HEK293 (cell line): Measurements from ENCODE around the gene PDE6C.
A peak's percentile ranks its signal among the peaks of the same experiment; 100 is the strongest.

Source experiments
- CTCF ChIA-PET: fragments of 350-600 bp; formaldehyde crosslinking; extraction: SDS; loops from one replicate; lab custom pipeline; 2021; ENCODE audit warnings: antibody characterized with exemption; lab: Yijun Ruan, JAX
- POLR2A ChIA-PET: fragments of 300-600 bp; formaldehyde crosslinking; extraction: SDS; loops from one replicate; lab custom pipeline; 2020; ENCODE audit warnings: antibody characterized with exemption, inconsistent platforms; lab: Yijun Ruan, JAX
- H3K27ac ChIP-seq: fragments of 200-500 bp; sonication (Bioruptor generic); 2 replicates; pipeline ENCODE4 v1.5.1; 2014; ENCODE audit warnings: low read depth, low read length, control low read depth, inconsistent platforms; ENCODE audit errors: extremely low read depth
- H3K36me3 ChIP-seq, 2 experiments: fragments of 200-500 bp in 1 of 2; sonication (Bioruptor generic) in 1 of 2; 1 replicate in 1 of 2; 2 replicates in 1 of 2; pipeline ENCODE4 v1.5.1; 2014 to 2017; ENCODE audit warnings: inconsistent platforms in 2 of 2, low read length in 2 of 2; ENCODE audit not compliant: control insufficient read depth in 2 of 2, insufficient read depth in 1 of 2
- H3K4me1 ChIP-seq: fragments of 200-500 bp; sonication (Bioruptor generic); 2 replicates; pipeline ENCODE4 v1.5.1; 2014; ENCODE audit warnings: mild to moderate bottlenecking, low read length, inconsistent platforms; ENCODE audit not compliant: control insufficient read depth, insufficient read depth
- H3K4me3 ChIP-seq: 2 replicates; pipeline ENCODE4 v1.5.1; 2011; ENCODE audit warnings: low read depth, mild to moderate bottlenecking, control low read depth, low read length, moderate library complexity
- H3K9me3 ChIP-seq: fragments of 200-500 bp; sonication (Bioruptor generic); 2 replicates; pipeline ENCODE4 v1.5.1; 2014; ENCODE audit warnings: low read depth, low read length, inconsistent platforms; ENCODE audit not compliant: control insufficient read depth, insufficient read depth
- BCL11A ChIP-seq: fragments of 450-650 bp; formaldehyde crosslinking; IDR thresholded peaks from 2 replicates; pipeline ENCODE4 v1.5.1; 2016; ENCODE audit warnings: low read depth, missing biosample characterization, missing genetic modification characterization
- GLI2 ChIP-seq: fragments of 450-650 bp; formaldehyde crosslinking; IDR thresholded peaks from 2 replicates; pipeline ENCODE4; 2017; ENCODE audit warnings: missing biosample characterization, missing genetic modification characterization, low read depth, borderline replicate concordance
- GLIS1 ChIP-seq: fragments of 450-650 bp; formaldehyde crosslinking; IDR thresholded peaks from 2 replicates; pipeline ENCODE4 v1.5.1; 2016; ENCODE audit warnings: missing biosample characterization, missing genetic modification characterization
- KLF7 ChIP-seq: fragments of 450-650 bp; formaldehyde crosslinking; IDR thresholded peaks from 2 replicates; pipeline ENCODE4 v1.5.1; 2016; ENCODE audit warnings: missing biosample characterization, missing genetic modification characterization, borderline replicate concordance
- MEIS1 ChIP-seq: sonication (generic); formaldehyde crosslinking; IDR thresholded peaks from 2 replicates; pipeline ENCODE4 v1.8.1; 2022; ENCODE audit warnings: missing genetic modification reagents, mild to moderate bottlenecking, borderline replicate concordance
- MZF1 ChIP-seq: fragments of 450-650 bp; formaldehyde crosslinking; IDR thresholded peaks from 2 replicates; pipeline ENCODE4 v1.5.1; 2017; ENCODE audit warnings: missing biosample characterization, missing genetic modification characterization, borderline replicate concordance
- SCRT2 ChIP-seq: fragments of 450-650 bp; formaldehyde crosslinking; IDR thresholded peaks from 2 replicates; pipeline ENCODE4 v1.5.1; 2016; ENCODE audit warnings: missing biosample characterization, missing genetic modification characterization
- ZBTB10 ChIP-seq: fragments of 450-650 bp; formaldehyde crosslinking; IDR thresholded peaks from 2 replicates; pipeline ENCODE4 v1.5.1; 2016; ENCODE audit warnings: missing biosample characterization, missing genetic modification characterization
- ZNF121 ChIP-seq: fragments of 450-650 bp; formaldehyde crosslinking; IDR thresholded peaks from 2 replicates; pipeline ENCODE4 v1.5.1; 2016; ENCODE audit warnings: missing biosample characterization, missing genetic modification characterization
- ZNF248 ChIP-seq: fragments of 450-650 bp; formaldehyde crosslinking; IDR thresholded peaks from 2 replicates; pipeline ENCODE4 v1.5.1; 2017; ENCODE audit warnings: missing biosample characterization, missing genetic modification characterization
- ZNF391 ChIP-seq: fragments of 450-650 bp; formaldehyde crosslinking; IDR thresholded peaks from 2 replicates; pipeline ENCODE4 v1.5.1; 2016; ENCODE audit warnings: low read depth, missing biosample characterization, missing genetic modification characterization, borderline replicate concordance
- ZNF561 ChIP-seq: fragments of 450-650 bp; IDR thresholded peaks from 2 replicates; pipeline ENCODE4 v1.5.1; 2018; ENCODE audit warnings: missing biosample characterization, missing genetic modification characterization, borderline replicate concordance
- ZNF658 ChIP-seq: fragments of 450-650 bp; formaldehyde crosslinking; IDR thresholded peaks from 2 replicates; pipeline ENCODE4; 2016; ENCODE audit warnings: missing biosample characterization, missing genetic modification characterization
- ZNF670 ChIP-seq: fragments of 450-650 bp; formaldehyde crosslinking; IDR thresholded peaks from 2 replicates; pipeline ENCODE4 v1.5.1; 2016; ENCODE audit warnings: missing biosample characterization, missing genetic modification characterization, low read depth
- ZNF701 ChIP-seq: fragments of 450-650 bp; formaldehyde crosslinking; IDR thresholded peaks from 2 replicates; pipeline ENCODE4 v1.5.1; 2016; ENCODE audit warnings: missing biosample characterization, missing genetic modification characterization
- ZNF830 ChIP-seq: fragments of 450-650 bp; IDR thresholded peaks from 2 replicates; pipeline ENCODE4 v1.5.0; 2018; ENCODE audit warnings: missing biosample characterization, missing genetic modification characterization, low read depth, mild to moderate bottlenecking, moderate library complexity
- TF ChIP-seq, protein P1 (sequence below): fragments of 450-650 bp; IDR thresholded peaks from 2 replicates; pipeline ENCODE4 v1.5.1; 2018; ENCODE audit warnings: missing biosample characterization, mild to moderate bottlenecking, missing genetic modification characterization

PDE6C gene

DNA sequence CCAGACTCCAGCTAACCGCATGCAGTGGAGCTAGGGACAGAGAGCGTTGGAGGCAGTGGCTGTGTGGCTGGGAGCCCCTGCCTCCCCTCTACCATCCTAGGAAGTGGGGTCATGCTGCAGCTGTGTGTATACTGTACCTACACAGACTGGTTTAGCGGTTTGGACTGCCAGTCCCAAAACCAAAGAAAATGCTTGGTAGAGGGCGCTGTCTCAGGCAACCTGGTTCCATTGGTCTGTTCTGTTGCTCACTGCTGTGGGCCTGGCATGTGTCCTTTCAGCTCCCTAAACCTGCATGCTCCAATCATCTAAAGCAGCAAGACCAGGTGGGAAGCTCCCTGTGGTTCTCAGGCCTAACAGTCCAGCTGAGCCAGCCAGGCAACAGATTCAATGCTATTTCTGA lies 15.8 kb upstream of the PDE6C start:
- POLR2A ChIA-PET, result no interaction called here

GRCh38 chr10:93597075-93597599 lies 15.2 kb upstream of the PDE6C start:
- POLR2A ChIA-PET, result no interaction called here
- Histone ChIP-seq H3K27ac (no peak overlapping the region), H3K4me3 (no peak overlapping the region), H3K36me3 (no peaks in the 10 kb centered on the region), H3K4me1 (no peaks in the 10 kb centered on the region), H3K9me3 (no peaks in the 10 kb centered on the region)
- TF ChIP-seq ZNF561 (tag by site-specific recombination) (no peak), ZNF121 (no peak), ZNF701 (tag by site-specific recombination) (no peak), ZNF830 (tag by site-specific recombination) (no peak)
- CTCF ChIA-PET, result interaction anchor here (0.7 kb wide), 1 partner anchor 40 kb away, joined by 3 read pairs; no protein-coding TSS in a partner anchor

More for the DNA sequence above, 15.8 kb upstream of the PDE6C start:
- no peaks in the 10 kb centered on the region for H3K4me1 ChIP-seq
- TF ChIP-seq GLI2 (no peak), BCL11A (tag by site-specific recombination) (no peak), KLF7 (tag by site-specific recombination) (no peak), ZNF248 (tag by site-specific recombination) (no peak)
- no peak overlapping the region for H3K27ac ChIP-seq
- H3K36me3 ChIP-seq, result no peaks in the 10 kb centered on the region
- no peaks in the 10 kb centered on the region for H3K9me3 ChIP-seq
- CTCF ChIA-PET, result interaction anchor here (0.5 to 0.7 kb wide), 2 partner anchors 40 to 523 kb away, joined by 3 read pairs; no protein-coding TSS in a partner anchor
- no peak overlapping the region for H3K4me3 ChIP-seq

DNA sequence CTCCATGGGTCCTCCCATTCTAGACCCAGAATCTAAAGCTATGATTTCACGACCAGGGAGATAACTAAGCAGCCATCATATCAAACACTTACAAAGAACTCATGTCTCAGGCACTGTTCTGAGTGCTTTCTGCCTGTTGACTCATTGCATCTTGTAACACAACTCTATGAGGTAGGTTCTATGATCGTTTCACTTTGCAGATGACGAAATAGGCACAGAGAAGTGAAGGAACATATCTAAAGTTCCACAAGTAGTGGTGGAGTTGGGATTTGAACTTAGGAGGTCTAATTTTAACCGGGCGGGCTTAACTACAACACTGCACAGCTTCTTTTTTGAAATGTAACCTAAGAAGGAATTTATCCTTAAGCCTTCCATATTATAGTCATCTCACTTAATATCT lies 14.2 kb upstream of the PDE6C start:
- Histone ChIP-seq H3K36me3 (no peaks in the 10 kb centered on the region), H3K4me1 (no peaks in the 10 kb centered on the region), H3K27ac (no peak overlapping the region), H3K9me3 (no peaks in the 10 kb centered on the region), H3K4me3 (no peak overlapping the region)
- TF ChIP-seq ZNF121 (no peak), ZNF701 (tag by site-specific recombination) (no peak), SCRT2 (tag by site-specific recombination) (peak; percentile 24; the same call in 1 of the 2 replicates), ZNF658 (tag by site-specific recombination) (no peak), GLIS1 (tag by site-specific recombination) (no peak), ZNF670 (tag by site-specific recombination) (no peak), MZF1 (tag by site-specific recombination) (no peak)
- TF ChIP-seq, protein P1, sequence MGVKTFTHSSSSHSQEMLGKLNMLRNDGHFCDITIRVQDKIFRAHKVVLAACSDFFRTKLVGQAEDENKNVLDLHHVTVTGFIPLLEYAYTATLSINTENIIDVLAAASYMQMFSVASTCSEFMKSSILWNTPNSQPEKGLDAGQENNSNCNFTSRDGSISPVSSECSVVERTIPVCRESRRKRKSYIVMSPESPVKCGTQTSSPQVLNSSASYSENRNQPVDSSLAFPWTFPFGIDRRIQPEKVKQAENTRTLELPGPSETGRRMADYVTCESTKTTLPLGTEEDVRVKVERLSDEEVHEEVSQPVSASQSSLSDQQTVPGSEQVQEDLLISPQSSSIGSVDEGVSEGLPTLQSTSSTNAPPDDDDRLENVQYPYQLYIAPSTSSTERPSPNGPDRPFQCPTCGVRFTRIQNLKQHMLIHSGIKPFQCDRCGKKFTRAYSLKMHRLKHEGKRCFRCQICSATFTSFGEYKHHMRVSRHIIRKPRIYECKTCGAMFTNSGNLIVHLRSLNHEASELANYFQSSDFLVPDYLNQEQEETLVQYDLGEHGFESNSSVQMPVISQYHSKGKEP (tag by site-specific recombination), result no peak
- CTCF ChIA-PET, result interaction anchor here (1.4 kb wide), 1 partner anchor 82 kb away, joined by 3 read pairs; no protein-coding TSS in a partner anchor
- POLR2A ChIA-PET, result no interaction called here

DNA sequence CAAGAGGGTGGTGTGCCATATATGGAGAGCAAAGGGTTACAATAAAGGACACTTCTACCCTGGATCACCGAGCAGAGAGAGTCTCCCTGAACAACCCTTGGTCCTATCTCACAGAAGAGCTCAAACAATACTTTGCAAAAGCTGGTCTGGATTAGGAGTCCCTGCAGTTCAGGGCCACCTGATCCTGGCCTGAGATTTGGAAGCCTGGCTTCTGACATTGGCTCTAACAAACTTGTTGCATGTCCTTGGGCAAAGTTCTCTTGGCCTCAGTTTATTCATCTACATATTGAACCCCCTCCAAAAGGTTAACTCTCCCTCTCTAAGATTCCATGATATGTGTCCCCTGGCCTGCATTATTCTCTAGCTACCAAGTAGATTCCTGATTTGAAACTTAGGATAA lies 13.0 kb upstream of the PDE6C start:
- Histone ChIP-seq H3K4me3 (no peak overlapping the region), H3K36me3 (no peaks in the 10 kb centered on the region), H3K9me3 (no peaks in the 10 kb centered on the region), H3K4me1 (no peaks in the 10 kb centered on the region), H3K27ac (no peak overlapping the region)
- ChIA-PET POLR2A (no interaction called here), CTCF (interaction anchor here (0.6 to 1.4 kb wide), 3 partner anchors 57 to 1020 kb away, joined by 3 to 4 read pairs (median 3); no protein-coding TSS in a partner anchor)
- TF ChIP-seq MEIS1 (CRISPR knock-in tag) (no peak), ZBTB10 (tag by site-specific recombination) (no peak), ZNF391 (no peak), SCRT2 (tag by site-specific recombination) (0 out of 2 replicates have a peak, but pooled peaks have one; percentile 32)
- TF ChIP-seq, all 188 proteins: peak for 1
